IMR-90 (cell line): ENCODE data around the gene CYP8B1. TPM values are rescaled to one million over a fixed set of nuclear protein-coding genes. Genes with fewer than 3 reads are reported as not detected.

Source experiments
- ATAC-seq: fragments of 200-7000 bp; cut with Tn5 transposase; 2 replicates; pipeline ENCODE4 v1.9.1; 2020; ENCODE audit warnings: low read depth, mild to moderate bottlenecking, moderate library complexity
- BruUV-seq: library from RNA; stranded (reverse); fragments of 400-500 nt; replicated peaks from 2 replicates; lab custom pipeline; 2021; lab: Mats Ljungman, UMichigan
- CTCF ChIA-PET: fragments of 300-600 bp; formaldehyde crosslinking; extraction: SDS; loops from one replicate; lab custom pipeline; 2021; ENCODE audit warnings: antibody characterized with exemption; lab: Yijun Ruan, JAX
- POLR2A ChIA-PET: fragments of 300-600 bp; sonication (Branson Sonifier 250); formaldehyde crosslinking; loops from one replicate; lab custom pipeline; 2022; ENCODE audit warnings: antibody characterized with exemption; ENCODE audit not compliant: unreplicated experiment; lab: Charles Lee
- DNase-seq: peaks from one replicate; pipeline ENCODE4 v3.0.0; 2013
- H2AFZ ChIP-seq: replicated peaks from 2 replicates; pipeline ENCODE3; 2013; ENCODE audit warnings: low read length, mild to moderate bottlenecking; ENCODE audit not compliant: poor library complexity
- H2AK5ac ChIP-seq: 2 replicates; pipeline ENCODE4 v1.6.1; 2013; ENCODE audit warnings: low read depth, low read length, inconsistent platforms
- H2AK9ac ChIP-seq: replicated peaks from 2 replicates; pipeline ENCODE3; 2013; ENCODE audit warnings: mild to moderate bottlenecking, low read depth, low read length, moderate library complexity; ENCODE audit not compliant: poor library complexity
- H2BK120ac ChIP-seq: 2 replicates; pipeline ENCODE4 v1.6.1; 2013; ENCODE audit warnings: low read depth, low read length, inconsistent platforms
- H2BK15ac ChIP-seq: 3 replicates; pipeline ENCODE4 v1.6.1; 2013; ENCODE audit warnings: low read depth, low read length, inconsistent platforms
- H2BK20ac ChIP-seq: 2 replicates; pipeline ENCODE4 v1.6.1; 2013; ENCODE audit warnings: low read depth, mild to moderate bottlenecking, inconsistent platforms, low read length, moderate library complexity
- H2BK5ac ChIP-seq: 2 replicates; pipeline ENCODE4 v1.6.1; 2013; ENCODE audit warnings: mild to moderate bottlenecking, low read depth, low read length, inconsistent platforms; ENCODE audit not compliant: poor library complexity, severe bottlenecking
- H3K14ac ChIP-seq: replicated peaks from 2 replicates; pipeline ENCODE4 v1.6.1; 2013; ENCODE audit warnings: low read depth, low read length, inconsistent platforms
- H3K18ac ChIP-seq: 2 replicates; pipeline ENCODE4 v1.6.1; 2013; ENCODE audit warnings: low read depth, low read length, control low read depth
- H3K23ac ChIP-seq: 2 replicates; pipeline ENCODE4 v1.6.1; 2013; ENCODE audit warnings: low read depth, low read length, inconsistent platforms
- H3K27ac ChIP-seq: 2 replicates; pipeline ENCODE4 v1.5.1; 2013; ENCODE audit warnings: mild to moderate bottlenecking, control low read depth, low read length; ENCODE audit not compliant: insufficient read depth
- H3K27me3 ChIP-seq: 2 replicates; pipeline ENCODE4 v1.6.1; 2013; ENCODE audit warnings: low read length; ENCODE audit not compliant: control insufficient read depth, insufficient read depth
- H3K36me3 ChIP-seq: 2 replicates; pipeline ENCODE4 v1.6.1; 2013; ENCODE audit warnings: low read length, mixed read lengths; ENCODE audit not compliant: control insufficient read depth, insufficient read depth
- H3K4ac ChIP-seq: 2 replicates; pipeline ENCODE4 v1.6.1; 2013; ENCODE audit warnings: low read depth, low read length, inconsistent platforms
- H3K4me1 ChIP-seq: 2 replicates; pipeline ENCODE4 v1.6.1; 2013; ENCODE audit warnings: low read length, mixed read lengths; ENCODE audit not compliant: control insufficient read depth, insufficient read depth
- H3K4me2 ChIP-seq: 2 replicates; pipeline ENCODE4 v1.6.1; 2013; ENCODE audit warnings: low read depth, mild to moderate bottlenecking, control low read depth, low read length, moderate library complexity
- H3K4me3 ChIP-seq: 2 replicates; pipeline ENCODE4 v1.5.1; 2013; ENCODE audit warnings: low read depth, mild to moderate bottlenecking, control low read depth, low read length, moderate library complexity; ENCODE audit not compliant: insufficient read depth
- H3K56ac ChIP-seq: 2 replicates; pipeline ENCODE4 v1.6.1; 2013; ENCODE audit warnings: low read length, inconsistent platforms; ENCODE audit not compliant: insufficient read depth; ENCODE audit errors: extremely low read depth
- H3K79me1 ChIP-seq, 2 experiments: 2 replicates each; pipeline ENCODE4 v1.6.1; 2013; ENCODE audit warnings: low read length in 2 of 2, inconsistent platforms in 1 of 2, low read depth in 1 of 2
- H3K9ac ChIP-seq: 2 replicates; pipeline ENCODE4 v1.6.1; 2013; ENCODE audit warnings: low read depth, low read length, control low read depth
- H3K9me1 ChIP-seq: 2 replicates; pipeline ENCODE4 v1.6.1; 2013; ENCODE audit warnings: low read length, inconsistent platforms; ENCODE audit not compliant: insufficient read depth
- H3K9me3 ChIP-seq: 2 replicates; pipeline ENCODE4 v1.6.1; 2013; ENCODE audit warnings: low read length; ENCODE audit not compliant: control insufficient read depth, insufficient read depth
- H4K20me1 ChIP-seq: 2 replicates; pipeline ENCODE4 v1.6.1; 2013; ENCODE audit warnings: low read length, inconsistent platforms; ENCODE audit not compliant: insufficient read depth
- H4K5ac ChIP-seq: 2 replicates; pipeline ENCODE4 v1.6.1; 2013; ENCODE audit warnings: mild to moderate bottlenecking, low read depth, low read length, control low read depth
- H4K8ac ChIP-seq, 2 experiments: 2 replicates each; pipeline ENCODE4 v1.6.1; 2013; ENCODE audit warnings: low read depth in 2 of 2, low read length in 2 of 2, control low read depth in 1 of 2, inconsistent platforms in 1 of 2
- H4K91ac ChIP-seq: 2 replicates; pipeline ENCODE4 v1.6.1; 2013; ENCODE audit warnings: low read depth, low read length, inconsistent platforms; ENCODE audit not compliant: insufficient read depth
- BHLHE40 ChIP-seq: fragments of 150-350 bp; IDR thresholded peaks from 2 replicates; pipeline ENCODE4 v1.6.1; 2016; ENCODE audit warnings: mild to moderate bottlenecking, low read depth, low read length
- CEBPB ChIP-seq: IDR thresholded peaks from 2 replicates; pipeline ENCODE4 v1.6.1; 2012; ENCODE audit warnings: low read depth, low read length, improper control_type of control experiment
- CHD1 ChIP-seq: IDR thresholded peaks from 2 replicates; pipeline ENCODE4 v1.6.1; 2012; ENCODE audit warnings: low read depth, low read length, improper control_type of control experiment
- CTCF ChIP-seq: conservative IDR thresholded peaks from 2 replicates; pipeline ENCODE4 v1.5.1; 2012; ENCODE audit warnings: mild to moderate bottlenecking, low read depth, low read length, improper control_type of control experiment
- FOS ChIP-seq: fragments of 150-350 bp; IDR thresholded peaks from 2 replicates; pipeline ENCODE4 v1.6.1; 2016; ENCODE audit warnings: low read depth, low read length
- MAFK ChIP-seq: IDR thresholded peaks from 2 replicates; pipeline ENCODE4 v1.6.1; 2012; ENCODE audit warnings: low read depth, low read length, improper control_type of control experiment
- MAZ ChIP-seq: IDR thresholded peaks from 2 replicates; pipeline ENCODE4 v1.6.1; 2012; ENCODE audit warnings: low read depth, mild to moderate bottlenecking, low read length, improper control_type of control experiment, moderate library complexity, borderline replicate concordance
- MXI1 ChIP-seq: IDR thresholded peaks from 2 replicates; pipeline ENCODE4 v1.6.1; 2012; ENCODE audit warnings: low read depth, mild to moderate bottlenecking, low read length, moderate library complexity, borderline replicate concordance
- NFE2L2 ChIP-seq: fragments of 150-350 bp; IDR thresholded peaks from 2 replicates; pipeline ENCODE4 v1.6.1; 2016; ENCODE audit warnings: low read depth, mild to moderate bottlenecking, low read length
- POLR2A ChIP-seq: IDR thresholded peaks from 2 replicates; pipeline ENCODE4 v1.6.1; 2012; ENCODE audit warnings: mild to moderate bottlenecking, low read depth, low read length
- RAD21 ChIP-seq: IDR thresholded peaks from 2 replicates; pipeline ENCODE4 v1.6.1; 2012; ENCODE audit warnings: low read length, improper control_type of control experiment
- RCOR1 ChIP-seq: IDR thresholded peaks from 2 replicates; pipeline ENCODE4 v1.6.1; 2012; ENCODE audit warnings: mild to moderate bottlenecking, low read length, improper control_type of control experiment; ENCODE audit not compliant: insufficient replicate concordance
- RFX5 ChIP-seq: IDR thresholded peaks from 2 replicates; pipeline ENCODE4 v1.8.0; 2012; ENCODE audit warnings: low read depth, mild to moderate bottlenecking, low read length, moderate library complexity
- SMC3 ChIP-seq: fragments of 150-350 bp; IDR thresholded peaks from 2 replicates; pipeline ENCODE4 v1.6.1; 2016; ENCODE audit warnings: low read depth, mild to moderate bottlenecking, antibody characterized with exemption, low read length, moderate library complexity
- dilution Hi-C: fragments of 300-500 bp; cut with HindIII; formaldehyde crosslinking; loops from one replicate; pipeline ENCODE4 v1.14.3; 2018; ENCODE audit warnings: low sequenced_read_pairs; ENCODE audit not compliant: unreplicated experiment
- in situ Hi-C: fragments of 300-500 bp; cut with MboI; formaldehyde crosslinking; loops from 3 replicates; pipeline ENCODE4 v1.14.3; 2019; ENCODE audit warnings: low sequenced_read_pairs, inconsistent platforms, mixed read lengths
- intact Hi-C: fragments of 100-400 bp; cut with micrococcal nuclease; formaldehyde crosslinking; loops from 2 replicates; pipeline ENCODE4 v1.10.0; 2022
- polyA plus RNA-seq, 3 experiments: library from polyadenylated mRNA; depleted of rRNA; stranded (reverse); fragments of >200 nt; gene quantifications; 2 replicates each; pipeline ENCODE4 v1.2.3, GENCODE V29; 2012; ENCODE audit warnings: low replicate concordance in 1 of 3
- total RNA-seq: library from RNA; depleted of rRNA; stranded (reverse); fragments of >200 nt; gene quantifications from 2 replicates; pipeline ENCODE4 v1.2.3, GENCODE V29; 2012
- TF ChIP-seq, protein P1 (sequence below): fragments of 150-350 bp; IDR thresholded peaks from 2 replicates; pipeline ENCODE4 v1.6.1; 2017; ENCODE audit warnings: mild to moderate bottlenecking, antibody characterized with exemption, low read length, low read depth
- TF ChIP-seq, protein P2 (sequence below): fragments of 150-350 bp; IDR thresholded peaks from 2 replicates; pipeline ENCODE4 v1.6.1; 2016; ENCODE audit warnings: low read depth, mild to moderate bottlenecking, low read length, moderate library complexity, borderline replicate concordance

The CYP8B1 gene
- total and polyA plus RNA-seq, 2 of the 4 experiments (the other 2 are of a cell fraction) = not detected

DNA sequence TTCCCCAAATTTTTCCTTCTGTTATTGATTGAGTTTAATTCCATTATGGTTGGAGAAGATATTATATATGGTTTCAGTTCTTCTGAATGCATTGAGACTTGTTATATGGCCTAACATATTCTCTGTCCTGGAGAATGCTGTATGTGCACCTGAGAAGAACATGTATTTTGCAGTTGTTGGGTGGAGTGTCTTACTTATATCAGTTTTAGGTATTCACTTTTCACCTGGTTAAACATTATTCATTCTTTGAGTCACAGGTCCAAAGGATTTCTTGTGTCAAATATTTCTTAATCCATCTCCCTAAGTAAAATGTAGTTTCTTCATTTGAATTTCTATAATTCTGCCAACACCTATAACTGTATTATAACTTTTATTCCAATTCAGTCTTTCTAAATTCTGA lies 48.7 kb downstream of the CYP8B1 start:
- H3K23ac ChIP-seq = no peak overlapping the region
- H2AK5ac ChIP-seq = no peak overlapping the region
- no peaks in the 10 kb centered on the region for H3K9me3 ChIP-seq
- H2AK9ac ChIP-seq = no peak overlapping the region
- H3K56ac ChIP-seq = no peak overlapping the region
- no TSS peak for BruUV-seq
- in situ Hi-C loops (no loop called here), dilution Hi-C loops (no loop called here), intact Hi-C loops (no loop called here)
- no peak overlapping the region for H3K18ac ChIP-seq
- no peaks in the 10 kb centered on the region for H3K36me3 ChIP-seq
- DNase-seq (no peak), ATAC-seq (no peak)
- no peak overlapping the region for H3K4ac ChIP-seq
- TF ChIP-seq MXI1 (no peak), RFX5 (no peak), CTCF (no peak), CHD1 (no peak), POLR2A (no peak), MAFK (no peak), CEBPB (no peak), RAD21 (no peak), NFE2L2 (no peak), MAZ (no peak), BHLHE40 (no peak), FOS (no peak), RCOR1 (no peak), SMC3 (no peak)
- TF ChIP-seq, protein P1, sequence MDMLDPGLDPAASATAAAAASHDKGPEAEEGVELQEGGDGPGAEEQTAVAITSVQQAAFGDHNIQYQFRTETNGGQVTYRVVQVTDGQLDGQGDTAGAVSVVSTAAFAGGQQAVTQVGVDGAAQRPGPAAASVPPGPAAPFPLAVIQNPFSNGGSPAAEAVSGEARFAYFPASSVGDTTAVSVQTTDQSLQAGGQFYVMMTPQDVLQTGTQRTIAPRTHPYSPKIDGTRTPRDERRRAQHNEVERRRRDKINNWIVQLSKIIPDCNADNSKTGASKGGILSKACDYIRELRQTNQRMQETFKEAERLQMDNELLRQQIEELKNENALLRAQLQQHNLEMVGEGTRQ = no peak
- TF ChIP-seq, protein P2, sequence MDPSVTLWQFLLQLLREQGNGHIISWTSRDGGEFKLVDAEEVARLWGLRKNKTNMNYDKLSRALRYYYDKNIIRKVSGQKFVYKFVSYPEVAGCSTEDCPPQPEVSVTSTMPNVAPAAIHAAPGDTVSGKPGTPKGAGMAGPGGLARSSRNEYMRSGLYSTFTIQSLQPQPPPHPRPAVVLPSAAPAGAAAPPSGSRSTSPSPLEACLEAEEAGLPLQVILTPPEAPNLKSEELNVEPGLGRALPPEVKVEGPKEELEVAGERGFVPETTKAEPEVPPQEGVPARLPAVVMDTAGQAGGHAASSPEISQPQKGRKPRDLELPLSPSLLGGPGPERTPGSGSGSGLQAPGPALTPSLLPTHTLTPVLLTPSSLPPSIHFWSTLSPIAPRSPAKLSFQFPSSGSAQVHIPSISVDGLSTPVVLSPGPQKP = no peak
- no peak overlapping the region for H2BK15ac ChIP-seq
- H3K14ac ChIP-seq = no peak overlapping the region
- H4K91ac ChIP-seq = no peak overlapping the region
- POLR2A ChIA-PET = no interaction called here
- no peak overlapping the region for H4K8ac ChIP-seq
- H3K4me1 ChIP-seq = peaks cover 5% of the 10 kb centered on the region
- no peak overlapping the region for H2BK5ac ChIP-seq
- no peaks in the 10 kb centered on the region for H4K20me1 ChIP-seq
- CTCF ChIA-PET = no interaction called here
- H3K79me1 ChIP-seq = no peaks in the 10 kb centered on the region
- H3K27me3 ChIP-seq = peaks cover 12% of the 10 kb centered on the region
- H3K9me1 ChIP-seq = peaks cover 4% of the 10 kb centered on the region; the same call in 1 of the 2 replicates
- no peak overlapping the region for H4K5ac ChIP-seq
- H2BK20ac ChIP-seq = no peak overlapping the region
- no peak overlapping the region for H3K27ac ChIP-seq
- H3K9ac ChIP-seq = no peak overlapping the region
- H2BK120ac ChIP-seq = no peak overlapping the region
- H2AFZ ChIP-seq = no peak overlapping the region
- no peak overlapping the region for H3K4me3 ChIP-seq
- no peak overlapping the region for H3K4me2 ChIP-seq
